ENCODE results near the gene CDK14.

GRCh38 chr7:91107460-91107859, 511.3 kb downstream of the CDK14 start:
- no peak for TF ChIP-seq EZH2 (IDR thresholded peaks at IDR 0.05; ENCODE audit: borderline replicate concordance, insufficient read depth, low read depth, low read length, poor library complexity, severe bottlenecking)
- TF ChIP-seq CTCF (IDR thresholded peaks at IDR 0.05): no peak
